H1 (cell line): Measurements from ENCODE around the gene COPS6. TPM values are rescaled to one million over a fixed set of nuclear protein-coding genes. Genes with fewer than 3 reads are reported as not detected.

Experiments
- CTCF ChIA-PET: fragments of 300-600 bp; sonication (Branson Sonifier 250); formaldehyde crosslinking; loops from one replicate; lab custom pipeline; 2021; ENCODE audit not compliant: partially characterized antibody; lab: Charles Lee
- POLR2A ChIA-PET: fragments of 300-600 bp; sonication (Branson Sonifier 250); formaldehyde crosslinking; loops from one replicate; lab custom pipeline; 2021; ENCODE audit warnings: inconsistent platforms; ENCODE audit not compliant: partially characterized antibody; lab: Charles Lee
- DNase-seq, 2 experiments: peaks; one replicate each; pipeline versions ENCODE4 v3.0.0 to v3.0.0-alpha.2; 2010 to 2022; ENCODE audit warnings: low spot score in 2 of 2, low read depth in 1 of 2, mixed read lengths in 1 of 2
- FAIRE-seq: peaks from 2 replicates; lab custom pipeline; 2011; peaks lifted over from hg19 to GRCh38; lab: Jason Lieb, UNC
- H2AFZ ChIP-seq: 2 replicates; pipeline ENCODE4 v1.8.1; 2012; ENCODE audit warnings: low read length, inconsistent platforms
- H2AK5ac ChIP-seq: 2 replicates; pipeline ENCODE4 v1.6.1; 2013; ENCODE audit warnings: low read depth, low read length
- H2BK120ac ChIP-seq: replicated peaks from 2 replicates; pipeline ENCODE3; 2013; ENCODE audit warnings: low read depth, low read length, inconsistent platforms
- H2BK12ac ChIP-seq: 2 replicates; pipeline ENCODE4 v1.6.1; 2013; ENCODE audit warnings: low read depth, low read length
- H2BK15ac ChIP-seq: 2 replicates; pipeline ENCODE4 v1.6.1; 2013; ENCODE audit warnings: low read length
- H2BK20ac ChIP-seq: 2 replicates; pipeline ENCODE4 v1.6.1; 2013; ENCODE audit warnings: low read length
- H2BK5ac ChIP-seq: 2 replicates; pipeline ENCODE4 v1.6.1; 2013; ENCODE audit warnings: low read depth, low read length
- H3K14ac ChIP-seq: 2 replicates; pipeline ENCODE4 v1.6.1; 2013; ENCODE audit warnings: inconsistent platforms; ENCODE audit not compliant: insufficient read length
- H3K18ac ChIP-seq: 2 replicates; pipeline ENCODE4 v1.6.1; 2013; ENCODE audit warnings: low read length; ENCODE audit errors: extremely low read depth
- H3K23ac ChIP-seq: 2 replicates; pipeline ENCODE4 v1.6.1; 2013; ENCODE audit warnings: inconsistent platforms; ENCODE audit not compliant: insufficient read length
- H3K23me2 ChIP-seq: 2 replicates; pipeline ENCODE4 v1.6.1; 2013; ENCODE audit warnings: low read depth, low read length
- H3K27ac ChIP-seq: 2 replicates; pipeline ENCODE4 v1.6.1; 2011; ENCODE audit warnings: low read depth, low read length, inconsistent platforms
- H3K27me3 ChIP-seq, 4 experiments: replicated peaks in 1 of 4; 1 replicate in 1 of 4; 2 replicates in 3 of 4; pipeline versions ENCODE4 v1.6.1 to v1.8.1; 2011 to 2013; ENCODE audit warnings: low read length in 3 of 4, mild to moderate bottlenecking in 3 of 4, inconsistent platforms in 2 of 4, mixed read lengths in 2 of 4, moderate library complexity in 1 of 4; ENCODE audit not compliant: control insufficient read depth in 3 of 4, insufficient read depth in 3 of 4; ENCODE audit errors: extremely low read depth in 1 of 4
- H3K36me3 ChIP-seq, 4 experiments: 2 replicates each; pipeline versions ENCODE4 v1.6.1 to v1.8.1; 2011 to 2013; ENCODE audit warnings: mild to moderate bottlenecking in 4 of 4, low read length in 3 of 4, moderate library complexity in 2 of 4, control low read depth in 1 of 4, inconsistent platforms in 1 of 4; ENCODE audit not compliant: insufficient read depth in 4 of 4, control insufficient read depth in 2 of 4
- H3K4ac ChIP-seq: replicated peaks from 2 replicates; pipeline ENCODE3; 2013; ENCODE audit warnings: low read length, low read depth, mixed read lengths, inconsistent platforms; ENCODE audit not compliant: insufficient read length
- H3K4me1 ChIP-seq, 4 experiments: replicated peaks in 1 of 4; 1 replicate in 1 of 4; 2 replicates in 3 of 4; pipeline versions ENCODE4 v1.6.1 to v1.8.1; 2011 to 2013; ENCODE audit warnings: low read length in 3 of 4, inconsistent platforms in 2 of 4, mixed read lengths in 1 of 4; ENCODE audit not compliant: insufficient read depth in 4 of 4, control insufficient read depth in 3 of 4
- H3K4me2 ChIP-seq, 2 experiments: 2 replicates each; pipeline versions ENCODE4 v1.6.1 to v1.8.1; 2011 to 2013; ENCODE audit warnings: low read depth in 2 of 2, low read length in 2 of 2, control low read depth in 1 of 2, inconsistent platforms in 1 of 2, mild to moderate bottlenecking in 1 of 2; ENCODE audit not compliant: insufficient read depth in 1 of 2
- H3K4me3 ChIP-seq, 4 experiments: fragments of 200-600, 300-600 bp in 1 of 4; sonication (generic), shearing (Covaris generic), sonication (Bioruptor Twin) in 1 of 4; 2 replicates each; pipeline versions ENCODE4 v1.5.1 to v1.8.1; 2011 to 2016; ENCODE audit warnings: low read length in 4 of 4, low read depth in 3 of 4, control low read depth in 2 of 4, inconsistent platforms in 2 of 4, mild to moderate bottlenecking in 2 of 4, mixed read lengths in 1 of 4, moderate library complexity in 1 of 4; ENCODE audit not compliant: insufficient read depth in 2 of 4; ENCODE audit errors: extremely low read depth in 1 of 4
- H3K56ac ChIP-seq: replicated peaks from 2 replicates; pipeline ENCODE3; 2013; ENCODE audit warnings: low read depth, mild to moderate bottlenecking, mixed read lengths, low read length, inconsistent platforms; ENCODE audit not compliant: insufficient read length
- H3K79me1 ChIP-seq: 2 replicates; pipeline ENCODE4 v1.6.1; 2013; ENCODE audit warnings: low read depth, low read length, control low read depth
- H3K79me2 ChIP-seq, 2 experiments: 2 replicates each; pipeline versions ENCODE4 v1.6.1 to v1.8.1; 2012 to 2013; ENCODE audit warnings: low read length in 2 of 2, mild to moderate bottlenecking in 2 of 2, inconsistent platforms in 1 of 2; ENCODE audit not compliant: insufficient read depth in 2 of 2, control insufficient read depth in 1 of 2
- H3K9ac ChIP-seq, 4 experiments: replicated peaks in 1 of 4; 1 replicate in 1 of 4; 2 replicates in 3 of 4; pipeline versions ENCODE4 v1.6.1 to v1.8.1; 2011 to 2013; ENCODE audit warnings: low read depth in 3 of 4, low read length in 3 of 4, control low read depth in 2 of 4, mild to moderate bottlenecking in 2 of 4, moderate library complexity in 2 of 4, inconsistent platforms in 1 of 4; ENCODE audit errors: extremely low read depth in 1 of 4
- H3K9me3 ChIP-seq, 2 experiments: 2 replicates each; pipeline versions ENCODE4 v1.6.1 to v1.8.1; 2012 to 2013; ENCODE audit warnings: mild to moderate bottlenecking in 2 of 2, moderate library complexity in 2 of 2, control low read depth in 1 of 2, inconsistent platforms in 1 of 2, low read depth in 1 of 2, low read length in 1 of 2, mixed read lengths in 1 of 2; ENCODE audit not compliant: insufficient read depth in 2 of 2
- H4K20me1 ChIP-seq, 2 experiments: replicated peaks in 1 of 2; 2 replicates each; pipeline versions ENCODE3 to v1.8.1; 2011 to 2013; ENCODE audit warnings: inconsistent platforms in 2 of 2, low read length in 2 of 2, mild to moderate bottlenecking in 1 of 2; ENCODE audit not compliant: insufficient read depth in 2 of 2, control insufficient read depth in 1 of 2
- H4K5ac ChIP-seq: 2 replicates; pipeline ENCODE4 v1.6.1; 2013; ENCODE audit warnings: low read length, low read depth, mixed read lengths, inconsistent platforms; ENCODE audit not compliant: insufficient read length
- H4K8ac ChIP-seq: 2 replicates; pipeline ENCODE4 v1.8.0; 2013; ENCODE audit warnings: mild to moderate bottlenecking, moderate library complexity, low read length, inconsistent platforms; ENCODE audit not compliant: insufficient read depth; ENCODE audit errors: extremely low read depth
- H4K91ac ChIP-seq: replicated peaks from 2 replicates; pipeline ENCODE3; 2013; ENCODE audit warnings: low read length, mixed read lengths, inconsistent platforms; ENCODE audit not compliant: insufficient read length
- CBX5 ChIP-seq: fragments of 300-800, 300-1000 bp; sonication (generic); IDR thresholded peaks from 2 replicates; pipeline ENCODE4 v1.7.1; 2016; ENCODE audit warnings: antibody characterized with exemption, low read length, low read depth
- PHF8 ChIP-seq: fragments of 200-600 bp; sonication (generic); conservative IDR thresholded peaks from 2 replicates; pipeline ENCODE4 v1.7.1; 2012; ENCODE audit warnings: low read depth, mild to moderate bottlenecking, inconsistent platforms, low read length, moderate library complexity
- POU5F1 ChIP-seq: IDR thresholded peaks from 2 replicates; pipeline ENCODE4 v1.6.1; 2011; ENCODE audit warnings: low read depth, mild to moderate bottlenecking, low read length, moderate library complexity
- RXRA ChIP-seq: IDR thresholded peaks from 2 replicates; pipeline ENCODE4 v1.6.1; 2011; ENCODE audit warnings: low read depth, mild to moderate bottlenecking, low read length, moderate library complexity; ENCODE audit not compliant: insufficient read depth
- SAP30 ChIP-seq: fragments of 300-600 bp; sonication (generic); IDR thresholded peaks from 2 replicates; pipeline ENCODE4 v1.7.1; 2012; ENCODE audit warnings: low read length, moderate library complexity, mild to moderate bottlenecking, inconsistent platforms; ENCODE audit not compliant: insufficient read depth, insufficient replicate concordance
- SIN3A ChIP-seq, 2 experiments: IDR thresholded peaks in 1 of 2; conservative IDR thresholded peaks in 1 of 2; 2 replicates each; pipeline ENCODE4 v1.6.1; 2011 to 2012; ENCODE audit warnings: low read length in 2 of 2, improper control_type of control experiment in 1 of 2, low read depth in 1 of 2, mild to moderate bottlenecking in 1 of 2
- SIX5 ChIP-seq: IDR thresholded peaks from 2 replicates; pipeline ENCODE4 v1.6.1; 2011; ENCODE audit warnings: mild to moderate bottlenecking, low read depth, low read length
- TAF1 ChIP-seq: IDR thresholded peaks from 2 replicates; pipeline ENCODE4 v1.6.1; 2011; ENCODE audit warnings: mild to moderate bottlenecking, low read depth, low read length
- WGBS, 2 experiments: shearing (Covaris generic) in 1 of 2; methylation state at CpG; one replicate each; pipeline versions ENCODE4 v1.1.6 to v1.1.7; 2013 to 2015; ENCODE audit warnings: low lambda C conversion rate in 2 of 2, mixed read lengths in 2 of 2, inconsistent platforms in 1 of 2, low coverage in 1 of 2, missing lambda C conversion rate in 1 of 2; ENCODE audit not compliant: insufficient replicate concordance in 2 of 2, insufficient coverage in 1 of 2, insufficient read length in 1 of 2; ENCODE audit errors: extremely low coverage in 1 of 2, missing lambda C conversion rate in 1 of 2; 5-methylcytosine and 5-hydroxymethylcytosine counted together
- polyA plus RNA-seq, 7 experiments: library from polyadenylated mRNA; depleted of rRNA in 3 of 7; stranded (reverse) in 5 of 7; unstranded in 2 of 7; fragments of >200 nt in 5 of 7; fragments of 200-250 nt in 2 of 7; gene quantifications; 1 replicate in 5 of 7; 2 replicates in 1 of 7; 4 replicates in 1 of 7; pipeline versions ENCODE4 v1.2.1 to v1.2.3, GENCODE V29; 2011 to 2013; ENCODE audit warnings: missing spikeins in 2 of 7, mixed read lengths in 2 of 7
- total RNA-seq: library from RNA; stranded (reverse); fragmentation: NEBNext Ultra II Directional; extraction: Animal tissue kit (Norgen Biotek cat#: 25700); gene quantifications from 2 replicates; pipeline ENCODE4 v1.2.1, GENCODE V29; 2021
- TF ChIP-seq, protein P1 (sequence below), 3 experiments: IDR thresholded peaks; 1 replicate in 2 of 3; 2 replicates in 1 of 3; pipeline versions ENCODE4 v1.5.1 to v1.6.1; 2011; ENCODE audit warnings: low read length in 3 of 3, mild to moderate bottlenecking in 3 of 3, inconsistent platforms in 2 of 3, low read depth in 1 of 3, moderate library complexity in 1 of 3; ENCODE audit not compliant: insufficient read depth in 1 of 3; ENCODE audit errors: control extremely low read depth in 1 of 3
- TF ChIP-seq, protein P2 (sequence below): IDR thresholded peaks from 2 replicates; pipeline ENCODE4 v1.6.1; 2012; ENCODE audit warnings: inconsistent platforms

Gene COPS6
- total and polyA plus RNA-seq, 2 of the 8 experiments (the other 6 are each of a cell fraction or from before 2014, with no cell fraction given): 127 to 225 TPM

DNA sequence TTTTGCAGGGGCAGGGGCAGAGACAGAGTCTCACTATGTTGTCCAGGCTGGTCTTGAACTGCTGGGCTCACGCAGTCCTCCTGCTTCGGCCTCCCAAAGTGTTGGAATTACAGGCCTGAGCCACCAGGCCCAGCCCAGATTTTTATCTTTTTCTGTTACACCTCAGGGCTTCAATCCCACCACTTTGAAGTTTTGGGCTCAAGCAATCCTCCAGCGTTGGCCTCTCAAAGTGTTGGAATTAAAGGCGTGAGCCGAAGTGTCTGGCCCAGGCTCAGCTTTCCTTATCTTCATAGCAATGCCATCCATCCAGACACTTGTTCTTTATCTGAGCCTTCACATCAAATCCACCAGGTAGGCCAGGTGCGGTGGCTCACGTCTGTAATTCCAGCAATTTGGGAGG, 26.3 kb downstream of the COPS6 start:
- no peak overlapping the region for H2AK5ac ChIP-seq
- peaks cover 4 to 33% (median 14%) of the 10 kb centered on the region in 4 experiments for H3K36me3 ChIP-seq
- H3K4me3 ChIP-seq: no peak overlapping the region
- peaks cover 0 to 6% of the 10 kb centered on the region in 2 experiments; a peak in 1 of 4 replicates for H3K79me2 ChIP-seq
- no peak overlapping the region for H4K91ac ChIP-seq
- no peak overlapping the region for H2BK20ac ChIP-seq
- H3K9me3 ChIP-seq: no peaks in the 10 kb centered on the region
- no peak overlapping the region for H3K14ac ChIP-seq
- 88% methylated on average over 7 of the region's 7 CpGs; no CpG with 5 or more reads in 1 of the 2 experiments for WGBS, 2 experiments
- peaks cover 4% of the 10 kb centered on the region for H3K23me2 ChIP-seq
- no peak overlapping the region for H2BK120ac ChIP-seq
- no peak overlapping the region for H3K9ac ChIP-seq
- no peak overlapping the region for H2BK12ac ChIP-seq
- H3K18ac ChIP-seq: no peak overlapping the region
- 0 out of 2 replicates have a peak, but pooled peaks cover 2% of the 10 kb centered on the region for H3K79me1 ChIP-seq
- no peak overlapping the region for H3K4me2 ChIP-seq
- H2BK5ac ChIP-seq: no peak overlapping the region
- CTCF ChIA-PET: interaction anchor here (1.0 to 1.1 kb wide), 2 partner anchors 13 to 18 kb away, joined by 4 to 5 read pairs; no protein-coding TSS in a partner anchor
- DNase-seq (no peak), FAIRE-seq (no peak)
- H2AFZ ChIP-seq: no peak overlapping the region
- H2BK15ac ChIP-seq: no peak overlapping the region
- peaks cover 0 to 1% of the 10 kb centered on the region in 2 experiments for H4K20me1 ChIP-seq
- H3K4me1 ChIP-seq: no peaks in the 10 kb centered on the region; a peak in 2 of 7 replicates
- no peak overlapping the region for H3K4ac ChIP-seq
- H4K5ac ChIP-seq: no peak overlapping the region
- H3K27me3 ChIP-seq: no peaks in the 10 kb centered on the region
- H3K56ac ChIP-seq: no peak overlapping the region
- no peak overlapping the region for H3K27ac ChIP-seq
- no peak overlapping the region for H4K8ac ChIP-seq
- POLR2A ChIA-PET: interaction anchor here (0.8 to 20.0 kb wide), 4 partner anchors 9 to 27 kb away, joined by 3 to 722 read pairs (median 210); partner anchors contain the start of genes AP4M1, COPS6, MCM7 and ZNF3
- H3K23ac ChIP-seq: no peak overlapping the region
- TF ChIP-seq RXRA (no peak), SAP30 (no peak), CBX5 (no peak), TAF1 (no peak), PHF8 (no peak), POU5F1 (no peak), SIN3A (conservative IDR thresholded peaks at IDR 0.05 in 1 of 2, IDR thresholded peaks at IDR 0.05 in 1 of 2; ENCODE audit: low read depth in 1 of 2, low read length in 2 of 2) (no peak), SIX5 (no peak)
- TF ChIP-seq, protein P1, sequence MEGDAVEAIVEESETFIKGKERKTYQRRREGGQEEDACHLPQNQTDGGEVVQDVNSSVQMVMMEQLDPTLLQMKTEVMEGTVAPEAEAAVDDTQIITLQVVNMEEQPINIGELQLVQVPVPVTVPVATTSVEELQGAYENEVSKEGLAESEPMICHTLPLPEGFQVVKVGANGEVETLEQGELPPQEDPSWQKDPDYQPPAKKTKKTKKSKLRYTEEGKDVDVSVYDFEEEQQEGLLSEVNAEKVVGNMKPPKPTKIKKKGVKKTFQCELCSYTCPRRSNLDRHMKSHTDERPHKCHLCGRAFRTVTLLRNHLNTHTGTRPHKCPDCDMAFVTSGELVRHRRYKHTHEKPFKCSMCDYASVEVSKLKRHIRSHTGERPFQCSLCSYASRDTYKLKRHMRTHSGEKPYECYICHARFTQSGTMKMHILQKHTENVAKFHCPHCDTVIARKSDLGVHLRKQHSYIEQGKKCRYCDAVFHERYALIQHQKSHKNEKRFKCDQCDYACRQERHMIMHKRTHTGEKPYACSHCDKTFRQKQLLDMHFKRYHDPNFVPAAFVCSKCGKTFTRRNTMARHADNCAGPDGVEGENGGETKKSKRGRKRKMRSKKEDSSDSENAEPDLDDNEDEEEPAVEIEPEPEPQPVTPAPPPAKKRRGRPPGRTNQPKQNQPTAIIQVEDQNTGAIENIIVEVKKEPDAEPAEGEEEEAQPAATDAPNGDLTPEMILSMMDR (IDR thresholded peaks at IDR 0.05; ENCODE audit: control extremely low read depth in 1 of 3, insufficient read depth in 1 of 3, low read depth in 1 of 3, low read length in 3 of 3): no peak
- TF ChIP-seq, protein P2, sequence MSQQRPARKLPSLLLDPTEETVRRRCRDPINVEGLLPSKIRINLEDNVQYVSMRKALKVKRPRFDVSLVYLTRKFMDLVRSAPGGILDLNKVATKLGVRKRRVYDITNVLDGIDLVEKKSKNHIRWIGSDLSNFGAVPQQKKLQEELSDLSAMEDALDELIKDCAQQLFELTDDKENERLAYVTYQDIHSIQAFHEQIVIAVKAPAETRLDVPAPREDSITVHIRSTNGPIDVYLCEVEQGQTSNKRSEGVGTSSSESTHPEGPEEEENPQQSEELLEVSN: no peak
